CD4-positive, alpha-beta T cell treated with Interferon alpha-2 for 1 hour (primary cell): Measurements from ENCODE around the gene SUPT5H.
A peak's percentile ranks its signal among the peaks of the same experiment; 100 is the strongest.
"Not testable (repeated sequence)": the region's sequence is repeated elsewhere in the genome, so short reads cannot be mapped to it uniquely, and the experiment has no call there.

Experiments
- DNase-seq, 2 donors: peaks; one replicate each; pipeline ENCODE4 v3.0.0-alpha.2; 2020 to 2022

Gene SUPT5H

DNA sequence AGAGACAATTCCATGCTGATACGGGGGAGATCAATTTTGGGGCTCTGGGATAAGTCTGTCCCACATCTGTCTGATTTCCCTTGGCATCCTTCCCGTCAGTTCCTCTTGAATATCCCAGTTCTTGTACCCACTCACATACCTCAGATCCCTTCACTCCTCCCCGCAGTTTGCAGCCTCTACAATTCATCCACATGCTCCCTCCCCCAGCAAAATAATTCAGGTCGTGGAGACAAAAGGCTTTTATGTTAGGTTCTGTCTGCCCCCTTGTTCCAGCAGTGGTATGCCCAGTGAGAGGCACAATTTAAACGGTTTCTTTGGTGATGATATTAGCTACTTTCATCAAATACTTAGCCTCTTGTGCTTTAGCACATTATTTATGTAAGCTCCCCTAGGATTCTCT lies 19.2 kb upstream of the SUPT5H start:
- DNase-seq = peak in 1 of 2 donors; percentile 16

- no peak for DNase-seq
Measured at GRCh38 chr19:39427707-39428106, 17.7 kb upstream of the SUPT5H start.

DNA sequence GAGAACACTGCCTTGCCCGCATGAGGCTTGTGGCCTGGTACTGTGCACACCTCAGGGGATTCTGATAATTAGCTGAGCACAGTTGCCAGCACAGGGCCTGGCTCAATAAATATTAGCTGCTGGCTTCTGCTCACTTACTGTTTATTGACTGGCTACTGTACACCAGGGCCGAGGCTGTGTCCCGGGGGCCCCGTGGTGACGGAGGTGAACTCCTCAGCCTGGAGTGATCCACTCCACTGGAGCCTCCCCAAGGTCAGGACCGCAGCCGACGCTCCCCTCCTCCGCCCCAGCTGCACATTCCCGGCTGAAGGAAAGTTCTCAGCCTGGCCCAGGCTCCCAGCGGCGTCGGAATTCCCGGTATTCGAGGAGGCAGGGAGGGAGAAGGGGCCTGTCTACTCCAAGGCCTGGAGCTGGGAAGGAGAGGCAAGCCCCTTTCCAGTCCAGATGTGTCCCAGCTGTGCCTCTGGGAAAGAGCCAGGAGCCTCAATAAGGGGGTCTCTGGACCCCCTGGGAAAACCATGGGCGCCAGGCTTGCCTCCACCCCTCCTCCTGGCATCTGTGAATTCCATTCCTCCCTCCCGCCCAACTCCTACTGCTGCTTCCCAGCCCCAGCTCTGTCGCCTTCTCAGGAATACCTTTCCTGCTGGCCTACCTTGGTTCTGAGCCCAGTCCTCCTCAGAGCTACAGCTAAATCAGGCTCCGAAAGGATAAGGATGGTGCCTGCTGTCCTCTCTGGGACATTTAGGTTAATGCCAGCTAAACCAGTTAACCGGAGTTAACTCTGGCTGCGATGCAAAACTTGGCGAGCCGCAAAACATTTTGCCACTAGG lies 16.9 kb upstream of the SUPT5H start:
- DNase-seq = peak in 1 of 2 donors; percentile 26

- peak; percentile 88 for DNase-seq
Measured at GRCh38 chr19:39430675-39431593, 14.4 kb upstream of the SUPT5H start.

DNA sequence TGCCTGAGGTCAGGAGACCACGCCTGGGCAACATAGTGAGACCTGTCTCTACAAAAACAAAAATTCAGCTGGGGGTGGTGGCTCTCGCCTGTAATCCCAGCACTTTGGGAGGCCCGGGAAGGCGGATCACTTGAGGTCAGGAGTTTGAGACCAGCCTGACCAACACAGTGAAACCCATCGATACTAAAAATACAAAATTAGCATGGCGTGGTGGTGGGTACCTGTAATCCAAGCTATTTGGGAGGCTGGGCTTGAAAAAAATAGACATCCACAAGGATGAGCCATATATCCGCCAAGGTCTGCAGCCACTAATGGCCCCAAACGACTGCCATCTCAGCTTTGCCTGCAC lies 12.7 kb upstream of the SUPT5H start:
- peak in 1 of 2 donors; percentile 14 for DNase-seq

DNA sequence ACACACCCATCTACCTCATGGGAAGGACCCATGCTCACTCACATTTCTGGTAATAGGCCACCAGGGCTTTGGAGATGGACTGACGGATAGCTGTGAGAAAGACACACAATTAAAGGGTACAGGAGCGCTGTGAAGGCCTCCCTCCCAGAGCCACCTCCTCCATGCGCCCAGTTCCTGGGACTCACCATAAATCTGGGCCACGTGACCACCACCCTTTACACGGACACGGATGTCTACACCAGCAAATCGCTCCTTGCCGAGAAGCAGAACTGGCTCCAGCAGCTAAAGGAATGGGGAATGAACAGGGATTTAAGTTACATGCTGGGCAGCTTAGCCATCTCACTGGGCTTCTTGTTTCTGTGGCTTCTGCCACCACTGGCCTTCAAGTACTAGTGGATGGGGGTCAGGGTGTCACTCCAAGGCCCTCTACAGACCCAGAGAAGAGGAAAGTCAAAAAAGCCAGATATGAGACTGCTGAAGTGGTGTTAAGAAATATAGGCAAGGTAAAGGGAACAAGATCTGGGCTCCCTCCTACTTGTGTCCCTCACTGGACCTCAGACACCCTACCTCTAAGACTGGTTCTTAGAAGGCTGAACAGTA lies 11.8 kb upstream of the SUPT5H start:
- no peak for DNase-seq

- peak in 1 of 2 donors; percentile 21 for DNase-seq
Measured at GRCh38 chr19:39434123-39435076, 11.0 kb upstream of the SUPT5H start.

DNA sequence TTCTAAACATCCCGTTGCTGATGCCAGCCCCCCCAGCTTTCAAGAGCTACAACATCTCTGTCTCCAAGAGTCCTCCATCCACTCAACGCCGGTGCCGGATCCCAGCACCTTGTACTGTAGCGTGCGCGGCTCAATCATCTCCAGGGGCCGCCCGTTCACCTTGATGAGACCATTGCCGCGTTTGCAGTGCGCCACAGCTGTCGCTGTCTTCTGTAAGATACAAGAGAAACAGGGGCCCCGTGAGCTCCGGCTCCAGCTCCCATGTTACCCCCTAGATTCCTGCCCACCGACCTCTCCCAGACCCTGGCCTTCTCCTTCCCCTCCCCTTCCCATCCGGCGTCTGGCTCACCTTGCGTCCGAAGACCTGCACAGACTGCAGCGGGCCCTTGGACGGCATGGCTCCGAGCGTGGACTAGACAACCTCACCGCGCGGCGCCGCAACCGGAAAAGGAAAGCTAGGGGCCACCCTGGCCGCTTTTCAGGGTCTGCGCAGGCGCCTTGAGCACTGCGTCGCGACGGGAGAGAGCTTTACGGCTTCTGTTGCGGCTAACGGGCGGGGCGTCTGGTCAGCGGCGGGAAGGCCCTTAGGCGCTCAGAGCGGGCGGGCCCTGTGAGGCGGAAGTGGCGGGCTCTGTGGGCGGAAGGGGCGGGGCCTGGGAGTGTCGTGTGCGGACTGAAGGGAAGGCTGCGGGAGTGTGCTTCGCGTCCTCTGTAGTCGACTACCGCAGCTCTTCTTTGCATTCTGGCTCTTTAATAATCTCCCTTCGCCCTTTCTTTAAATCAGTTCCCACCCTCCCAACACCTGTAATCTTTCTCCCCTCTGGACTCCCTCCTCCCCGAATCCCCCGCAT lies 9.7 kb upstream of the SUPT5H start, which contains the start of gene RPS16:
Gene RPS16 (minus strand): TSS at position 451 of the 851 bp plus-strand sequence. CDS start 54 bp downstream, at position 397.
- DNase-seq = peak; percentile 99

GRCh38 chr19:39436350-39436716 lies 9.0 kb upstream of the SUPT5H start:
- no peak for DNase-seq

GRCh38 chr19:39438270-39438934 lies 7.0 kb upstream of the SUPT5H start:
- DNase-seq = no peak

DNA sequence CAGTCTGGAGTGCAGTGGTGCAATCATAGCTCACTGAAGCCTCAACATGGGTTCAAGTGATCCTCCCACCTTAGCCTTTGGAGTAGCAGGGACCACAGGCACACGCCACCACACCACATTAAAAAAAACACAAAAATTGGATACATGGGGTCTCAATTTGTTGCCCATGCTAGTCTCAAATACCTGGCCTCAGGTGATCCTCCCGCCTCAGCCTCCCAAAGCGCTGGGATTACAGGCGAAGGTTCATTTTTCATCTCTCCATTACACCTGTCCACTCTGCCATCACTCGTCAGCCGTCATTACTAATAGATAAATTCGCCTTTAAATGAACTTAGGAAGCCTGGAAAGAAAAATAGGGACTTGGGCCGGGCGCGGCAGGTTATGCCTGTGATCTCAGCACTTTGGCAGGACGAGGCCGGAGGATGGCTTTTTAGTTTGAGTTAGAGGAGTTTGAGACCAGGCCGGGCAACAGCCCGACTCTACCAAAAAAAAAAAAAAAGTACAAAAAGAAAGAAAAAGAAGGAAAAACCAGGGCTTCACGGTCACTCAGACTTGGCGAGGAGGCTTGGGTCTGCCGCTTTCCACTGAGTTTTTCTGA lies 685 bp upstream of the SUPT5H start:
- DNase-seq = no peak

DNA sequence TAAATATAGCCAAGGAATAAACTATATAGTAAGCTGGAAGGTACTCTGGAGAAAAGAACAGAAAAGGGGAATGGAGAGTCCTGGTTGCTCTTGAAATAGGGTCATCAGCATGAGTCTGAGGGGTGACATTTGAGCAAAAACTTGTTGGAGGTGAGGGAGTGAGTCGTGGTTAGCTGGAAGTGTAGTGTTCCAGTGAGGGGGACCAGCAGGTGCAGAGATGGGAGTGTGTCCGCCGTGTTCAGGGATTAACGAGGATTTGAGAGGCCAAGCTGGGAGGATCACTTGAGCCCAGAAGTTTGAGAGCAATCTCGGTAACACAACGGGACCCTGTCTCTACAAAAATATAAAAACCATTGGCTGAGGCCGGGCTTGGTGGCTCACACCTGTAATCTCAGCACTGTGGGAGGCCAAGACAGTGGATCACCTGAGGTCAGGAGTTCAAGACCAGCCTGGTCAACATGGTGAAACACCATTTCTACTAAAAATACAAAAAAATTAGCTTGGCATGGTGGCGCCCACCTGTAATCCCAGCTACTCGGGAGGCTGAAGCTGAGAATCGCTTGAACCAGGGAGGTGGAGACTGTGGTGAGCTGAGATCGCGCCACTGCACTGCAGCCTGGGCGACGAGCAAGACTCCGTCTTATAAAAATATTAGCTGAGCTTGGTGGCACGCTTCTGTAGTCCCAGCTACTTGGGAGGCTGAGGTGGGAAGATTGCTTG lies 1.1 kb downstream of the SUPT5H start:
- no peak for DNase-seq

DNA sequence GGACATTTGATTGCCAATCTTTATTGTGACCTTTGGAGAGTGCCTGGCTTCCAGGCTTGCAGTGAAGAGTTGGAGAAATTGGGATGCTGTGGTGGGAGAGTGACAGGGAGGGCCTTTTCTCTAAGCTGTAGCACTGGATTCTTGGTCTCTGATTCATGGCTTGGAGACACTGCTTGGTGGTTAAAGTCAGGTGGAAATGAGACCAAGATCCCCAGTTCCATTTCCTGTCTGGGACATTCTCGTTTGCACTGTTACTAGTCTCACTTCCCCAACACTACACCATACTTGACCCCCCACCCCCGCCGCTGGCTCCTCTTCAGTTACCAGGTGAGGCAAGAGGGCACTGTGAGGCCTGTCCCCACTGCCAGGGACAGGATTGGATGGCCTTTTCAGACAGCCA lies 2.9 kb downstream of the SUPT5H start:
- peak in 1 of 2 donors; percentile 16 for DNase-seq

- peak in 1 of 2 donors; percentile 44 for DNase-seq
Measured at GRCh38 chr19:39449116-39449797, 3.9 kb downstream of the SUPT5H start.

DNA sequence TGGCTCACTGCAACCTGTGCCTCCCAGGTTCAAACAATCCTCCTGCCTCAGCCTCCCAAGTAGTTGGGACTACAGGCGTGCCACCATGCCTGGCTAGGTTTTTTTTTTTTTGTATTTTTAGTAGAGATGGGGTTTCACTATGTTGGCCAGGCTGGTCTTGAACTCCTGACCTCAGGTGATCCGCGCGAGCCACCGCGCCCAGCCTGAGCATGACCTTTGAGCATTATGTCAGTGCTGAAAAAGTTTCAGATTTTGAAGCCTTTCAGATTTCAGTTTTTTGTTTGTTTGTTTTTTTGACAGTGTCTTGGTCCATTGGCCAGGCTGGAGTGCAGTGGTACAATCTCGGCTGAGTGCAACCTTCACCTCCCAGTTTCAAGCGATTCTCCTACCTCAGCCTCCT lies 5.9 kb downstream of the SUPT5H start:
- DNase-seq = not testable (repeated sequence)

DNA sequence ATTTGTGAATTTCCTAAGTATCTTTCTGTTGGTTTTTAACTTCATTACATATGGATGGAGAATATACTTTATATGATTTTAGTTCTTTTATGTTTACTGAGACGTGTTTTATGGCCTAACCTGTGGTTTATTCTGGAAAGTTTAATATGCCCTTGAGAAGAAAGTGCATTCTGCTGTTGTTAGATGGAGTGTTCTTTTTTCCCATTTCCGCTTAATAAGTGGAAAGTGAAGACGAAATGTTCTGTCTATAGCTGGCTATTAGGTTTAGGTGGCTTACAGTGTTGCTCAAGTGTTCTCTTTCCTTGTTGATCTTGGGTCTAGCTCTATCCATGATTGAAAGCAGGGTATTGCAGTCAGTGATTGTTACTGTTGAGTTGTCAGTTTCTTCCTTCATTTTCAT lies 18.0 kb downstream of the SUPT5H start:
- DNase-seq = no peak

GRCh38 chr19:39465956-39466747 lies 20.8 kb downstream of the SUPT5H start:
- no peak for DNase-seq

- DNase-seq = no peak
Measured at GRCh38 chr19:39467941-39468340, 22.6 kb downstream of the SUPT5H start.
